Measurements from ENCODE around the gene MED12L.

DNA sequence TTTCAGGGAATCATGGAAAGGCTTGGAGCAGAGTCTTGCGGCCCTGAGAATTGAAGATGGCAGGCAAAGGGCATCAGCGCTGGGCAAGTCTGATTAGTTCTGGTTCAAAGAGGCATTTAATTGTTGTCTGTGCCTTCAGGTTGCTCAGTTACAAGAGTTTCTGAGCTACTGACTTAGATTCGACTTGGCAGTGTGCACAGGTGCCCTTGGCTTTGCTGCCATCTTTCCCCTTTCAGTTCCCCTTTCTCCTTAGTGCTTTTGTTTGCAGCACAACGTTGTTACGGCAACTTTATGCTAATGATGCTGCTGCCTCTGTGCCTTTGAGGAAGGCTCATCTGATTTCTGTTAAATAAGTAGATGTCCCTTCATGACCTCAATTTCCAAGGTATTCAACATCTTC, 180.4 kb downstream of the MED12L start:
- TF ChIP-seq, protein P1, sequence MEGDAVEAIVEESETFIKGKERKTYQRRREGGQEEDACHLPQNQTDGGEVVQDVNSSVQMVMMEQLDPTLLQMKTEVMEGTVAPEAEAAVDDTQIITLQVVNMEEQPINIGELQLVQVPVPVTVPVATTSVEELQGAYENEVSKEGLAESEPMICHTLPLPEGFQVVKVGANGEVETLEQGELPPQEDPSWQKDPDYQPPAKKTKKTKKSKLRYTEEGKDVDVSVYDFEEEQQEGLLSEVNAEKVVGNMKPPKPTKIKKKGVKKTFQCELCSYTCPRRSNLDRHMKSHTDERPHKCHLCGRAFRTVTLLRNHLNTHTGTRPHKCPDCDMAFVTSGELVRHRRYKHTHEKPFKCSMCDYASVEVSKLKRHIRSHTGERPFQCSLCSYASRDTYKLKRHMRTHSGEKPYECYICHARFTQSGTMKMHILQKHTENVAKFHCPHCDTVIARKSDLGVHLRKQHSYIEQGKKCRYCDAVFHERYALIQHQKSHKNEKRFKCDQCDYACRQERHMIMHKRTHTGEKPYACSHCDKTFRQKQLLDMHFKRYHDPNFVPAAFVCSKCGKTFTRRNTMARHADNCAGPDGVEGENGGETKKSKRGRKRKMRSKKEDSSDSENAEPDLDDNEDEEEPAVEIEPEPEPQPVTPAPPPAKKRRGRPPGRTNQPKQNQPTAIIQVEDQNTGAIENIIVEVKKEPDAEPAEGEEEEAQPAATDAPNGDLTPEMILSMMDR (conservative IDR thresholded peaks at IDR 0.05; ENCODE audit: low read length): no peak
- TF ChIP-seq EZH2phosphoT487 (IDR thresholded peaks at IDR 0.05; ENCODE audit: borderline replicate concordance): no peak

Measured in Loucy (cell line).